ENCODE data around the gene ZKSCAN3.

DNA sequence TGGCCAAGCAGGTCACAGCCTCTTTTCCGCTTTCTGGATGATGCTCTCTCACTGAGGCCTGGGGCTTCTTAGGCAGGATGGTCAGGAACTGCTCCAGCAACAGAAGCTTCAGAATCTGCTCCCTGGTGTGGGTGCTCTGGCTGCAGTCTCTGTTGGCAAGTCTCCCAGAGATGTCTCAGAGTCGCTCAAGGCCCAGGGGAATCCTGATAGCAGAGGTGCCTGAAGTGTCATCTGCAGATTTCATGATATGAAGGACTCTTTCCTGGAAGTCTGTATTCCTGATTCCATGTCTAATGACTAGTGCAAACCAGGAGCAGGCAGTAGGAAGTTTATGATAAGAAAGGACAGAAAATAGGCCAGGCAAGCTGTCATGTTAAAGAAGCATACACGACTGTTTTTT lies 34.1 kb upstream of the ZKSCAN3 start:
- TF ChIP-seq, protein P1, sequence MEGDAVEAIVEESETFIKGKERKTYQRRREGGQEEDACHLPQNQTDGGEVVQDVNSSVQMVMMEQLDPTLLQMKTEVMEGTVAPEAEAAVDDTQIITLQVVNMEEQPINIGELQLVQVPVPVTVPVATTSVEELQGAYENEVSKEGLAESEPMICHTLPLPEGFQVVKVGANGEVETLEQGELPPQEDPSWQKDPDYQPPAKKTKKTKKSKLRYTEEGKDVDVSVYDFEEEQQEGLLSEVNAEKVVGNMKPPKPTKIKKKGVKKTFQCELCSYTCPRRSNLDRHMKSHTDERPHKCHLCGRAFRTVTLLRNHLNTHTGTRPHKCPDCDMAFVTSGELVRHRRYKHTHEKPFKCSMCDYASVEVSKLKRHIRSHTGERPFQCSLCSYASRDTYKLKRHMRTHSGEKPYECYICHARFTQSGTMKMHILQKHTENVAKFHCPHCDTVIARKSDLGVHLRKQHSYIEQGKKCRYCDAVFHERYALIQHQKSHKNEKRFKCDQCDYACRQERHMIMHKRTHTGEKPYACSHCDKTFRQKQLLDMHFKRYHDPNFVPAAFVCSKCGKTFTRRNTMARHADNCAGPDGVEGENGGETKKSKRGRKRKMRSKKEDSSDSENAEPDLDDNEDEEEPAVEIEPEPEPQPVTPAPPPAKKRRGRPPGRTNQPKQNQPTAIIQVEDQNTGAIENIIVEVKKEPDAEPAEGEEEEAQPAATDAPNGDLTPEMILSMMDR (IDR thresholded peaks at IDR 0.05), result no peak
- no peak for TF ChIP-seq ZFX (IDR thresholded peaks at IDR 0.05; ENCODE audit: borderline replicate concordance)

Data from 22Rv1 (cell line).